Stimulated activated CD4-positive, alpha-beta T cell treated with anti-CD3 and anti-CD28 coated beads, Interleukin-12 subunit alpha, Interleukin-12 subunit beta, amount 100 ng/mL, for 24 hours (primary cell): ENCODE data around the gene TMC1.

Source experiments
- DNase-seq, 2 experiments: peaks; one replicate each; pipeline ENCODE4 v3.0.0-alpha.2; 2020; ENCODE audit warnings: low read depth in 2 of 2

Gene TMC1

DNA sequence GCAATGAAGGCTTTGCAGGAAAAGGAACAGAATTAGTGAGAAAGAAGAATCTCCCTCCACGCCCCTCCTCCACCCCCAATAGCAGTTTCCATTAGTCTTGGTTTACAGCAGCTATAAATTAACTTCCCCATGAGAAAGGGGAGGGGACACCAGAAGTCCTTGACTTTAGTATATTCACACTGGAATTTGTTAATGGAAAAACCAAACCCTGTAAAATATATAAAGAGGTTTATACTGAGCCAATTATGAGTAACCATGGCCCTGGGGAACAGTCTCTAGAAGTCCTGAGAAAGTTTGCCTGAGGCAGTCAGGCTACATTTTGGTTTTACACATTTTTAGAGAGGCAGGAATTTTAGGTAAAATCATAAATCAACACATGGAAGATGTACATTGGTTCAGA, 342.9 kb downstream of the TMC1 start:
- no peak for DNase-seq

DNA sequence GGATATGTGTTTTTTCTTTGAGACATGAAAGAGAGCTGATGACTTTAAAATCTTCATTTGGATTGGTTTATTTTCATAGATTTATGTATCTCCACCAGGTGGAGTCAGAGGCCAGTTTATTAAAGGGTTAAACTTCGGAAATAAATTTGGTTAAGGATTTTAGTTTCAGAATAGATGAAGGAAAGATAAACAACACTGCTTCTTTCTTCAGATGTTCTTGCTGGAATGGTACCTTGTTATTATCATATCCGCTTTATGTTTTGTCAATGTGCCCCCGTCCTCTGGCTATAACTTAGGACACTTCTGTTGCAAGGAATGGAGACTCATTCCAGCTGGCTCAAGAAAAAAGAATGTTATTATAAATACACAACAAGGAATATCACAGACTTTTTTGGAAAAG, 350.3 kb downstream of the TMC1 start:
- no peak for DNase-seq

GRCh38 chr9:72872718-72873117, 351.3 kb downstream of the TMC1 start:
- no peak for DNase-seq

GRCh38 chr9:72873456-72873855, 352.0 kb downstream of the TMC1 start:
- no peak for DNase-seq

DNA sequence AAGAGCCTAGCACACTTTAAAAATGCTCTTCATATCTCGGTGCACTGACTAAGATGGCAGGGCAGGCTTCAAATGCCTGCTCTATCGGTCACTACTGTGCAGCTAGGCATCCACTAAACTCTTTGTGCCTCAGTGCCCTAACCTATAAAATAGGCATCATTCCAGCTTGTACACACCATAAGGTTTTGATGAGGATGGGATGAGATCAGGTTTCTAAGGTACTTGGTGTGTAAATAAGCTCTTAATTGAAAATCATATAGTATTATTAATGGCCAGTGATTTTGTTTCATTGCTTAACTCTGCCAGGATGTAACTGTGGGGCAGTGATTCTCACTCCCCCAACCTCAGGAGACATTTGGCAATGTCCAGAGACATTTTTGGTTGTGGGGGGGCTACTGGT, 352.9 kb downstream of the TMC1 start:
- no peak for DNase-seq

DNA sequence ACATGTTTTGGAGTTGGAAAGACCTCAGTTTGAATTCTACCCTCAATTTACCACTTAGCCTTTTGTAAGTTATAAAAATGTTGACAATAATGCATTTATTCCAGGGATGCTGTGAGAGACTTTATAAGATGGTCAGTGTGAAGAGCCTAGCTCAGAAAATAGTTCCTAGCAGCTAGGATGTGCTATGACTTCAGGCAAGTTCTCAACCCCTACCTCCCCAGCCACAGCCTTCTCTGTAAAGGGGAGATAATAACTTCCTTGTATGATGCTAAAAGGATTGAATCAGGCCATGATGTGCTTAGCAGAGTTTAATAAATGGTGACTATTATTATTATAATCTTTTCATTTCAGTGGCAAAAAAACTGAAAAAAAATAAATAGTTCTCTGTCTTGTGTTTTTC, 353.8 kb downstream of the TMC1 start:
- DNase-seq, result no peak

DNA sequence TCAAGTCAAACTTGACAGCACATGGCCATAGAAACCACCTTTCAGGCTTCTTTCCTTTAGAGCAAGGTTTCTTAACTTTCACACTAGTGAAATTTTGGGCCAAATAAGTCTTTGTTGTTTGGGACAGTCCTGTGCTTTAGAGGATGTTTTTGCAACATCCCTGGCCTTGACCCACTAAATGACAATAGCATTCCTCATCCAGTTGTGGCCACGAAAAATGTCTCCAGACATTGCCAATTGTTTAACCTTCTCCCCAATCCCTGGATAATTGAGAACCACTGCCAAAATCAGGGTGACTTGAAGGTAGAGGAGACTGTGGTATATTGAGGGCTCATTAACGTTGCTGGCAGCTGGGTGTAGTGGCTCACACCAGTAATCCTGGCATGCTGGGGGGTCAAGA, 359.4 kb downstream of the TMC1 start:
- no peak for DNase-seq

DNA sequence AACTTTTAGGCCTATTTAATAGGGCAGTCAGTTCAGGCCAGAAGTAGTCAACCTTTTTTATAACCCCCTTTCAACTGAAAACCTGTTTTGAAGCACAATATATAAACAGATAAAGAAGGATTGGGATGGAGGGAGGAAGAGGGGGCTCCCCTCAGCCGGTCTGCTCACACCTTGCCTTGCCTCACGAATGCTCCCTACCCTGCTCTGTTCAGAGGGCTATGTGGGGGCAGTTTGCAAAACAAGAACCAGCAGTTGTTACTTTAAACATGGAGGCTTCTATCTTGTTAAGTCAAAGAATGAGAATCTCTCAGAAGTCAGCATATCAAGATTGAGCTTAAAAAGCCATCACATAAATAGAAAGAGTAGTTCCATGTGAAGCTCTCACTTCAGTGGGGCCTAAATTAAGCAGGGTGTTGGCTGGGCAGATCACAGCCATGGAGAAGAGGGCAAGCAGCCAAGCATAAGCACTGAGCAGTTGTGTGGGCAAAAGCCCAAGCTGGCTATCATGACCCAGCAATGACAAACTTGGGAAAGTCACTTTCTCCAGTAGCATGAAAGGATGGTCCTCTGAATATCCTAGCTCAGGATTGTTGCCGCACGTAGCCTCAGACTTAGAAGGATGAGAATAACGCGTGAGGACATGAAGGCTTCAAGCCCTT, 360.8 kb downstream of the TMC1 start:
- no peak for DNase-seq

- DNase-seq, result no peak
Observed at GRCh38 chr9:72883875-72884274, 362.5 kb downstream of the TMC1 start.

- no peak for DNase-seq
Observed at GRCh38 chr9:72884508-72884907, 363.1 kb downstream of the TMC1 start.
